ENCODE measurements around the gene DMRTA2. TPM values are rescaled to one million over a fixed set of nuclear protein-coding genes. Genes with fewer than 3 reads are reported as not detected.

DMRTA2 gene
- total and polyA plus RNA-seq, 8 donors, result 0.18 to 1.6 TPM; not detected in 6

DNA sequence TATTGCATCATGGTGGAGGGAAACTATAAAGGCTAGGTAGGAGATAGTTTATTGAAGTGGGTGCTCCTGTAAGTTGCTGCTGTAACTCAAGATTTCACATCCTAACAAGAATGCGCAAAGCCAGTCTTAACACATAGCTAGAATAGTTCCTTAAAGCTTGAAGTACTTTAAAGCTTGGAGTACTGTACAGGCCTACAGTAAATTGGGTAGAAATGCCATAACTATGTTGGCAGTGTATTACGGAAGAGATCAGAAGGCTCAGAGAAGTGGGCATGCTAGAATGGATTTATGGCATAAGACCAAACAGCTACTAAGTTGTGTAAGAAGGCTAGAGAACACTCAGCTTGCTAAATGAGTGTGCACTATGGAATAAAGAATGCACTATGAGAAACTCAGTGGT lies 44.5 kb downstream of the DMRTA2 start:
- Histone ChIP-seq H3K4me1 (no peaks in the 10 kb centered on the region), H3K27me3 (no peaks in the 10 kb centered on the region), H3K9me3 (peaks cover 0 to 14% (median 13%) of the 10 kb centered on the region in 4 donors), H3K27ac (no peak overlapping the region), H3K36me3 (no peaks in the 10 kb centered on the region), H3K4me3 (no peak overlapping the region)
- intact Hi-C loops (cut with DNase I; ENCODE audit: low total_unique reads), result no loop called here
- no peak for TF ChIP-seq POLR2A (IDR thresholded peaks at IDR 0.05)
- TF ChIP-seq, protein P1, sequence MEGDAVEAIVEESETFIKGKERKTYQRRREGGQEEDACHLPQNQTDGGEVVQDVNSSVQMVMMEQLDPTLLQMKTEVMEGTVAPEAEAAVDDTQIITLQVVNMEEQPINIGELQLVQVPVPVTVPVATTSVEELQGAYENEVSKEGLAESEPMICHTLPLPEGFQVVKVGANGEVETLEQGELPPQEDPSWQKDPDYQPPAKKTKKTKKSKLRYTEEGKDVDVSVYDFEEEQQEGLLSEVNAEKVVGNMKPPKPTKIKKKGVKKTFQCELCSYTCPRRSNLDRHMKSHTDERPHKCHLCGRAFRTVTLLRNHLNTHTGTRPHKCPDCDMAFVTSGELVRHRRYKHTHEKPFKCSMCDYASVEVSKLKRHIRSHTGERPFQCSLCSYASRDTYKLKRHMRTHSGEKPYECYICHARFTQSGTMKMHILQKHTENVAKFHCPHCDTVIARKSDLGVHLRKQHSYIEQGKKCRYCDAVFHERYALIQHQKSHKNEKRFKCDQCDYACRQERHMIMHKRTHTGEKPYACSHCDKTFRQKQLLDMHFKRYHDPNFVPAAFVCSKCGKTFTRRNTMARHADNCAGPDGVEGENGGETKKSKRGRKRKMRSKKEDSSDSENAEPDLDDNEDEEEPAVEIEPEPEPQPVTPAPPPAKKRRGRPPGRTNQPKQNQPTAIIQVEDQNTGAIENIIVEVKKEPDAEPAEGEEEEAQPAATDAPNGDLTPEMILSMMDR (IDR thresholded peaks at IDR 0.05), result no peak
- TF ChIP-seq POLR2AphosphoS5 (IDR thresholded peaks at IDR 0.05), result no peak
- no peak for TF ChIP-seq EP300 (IDR thresholded peaks at IDR 0.05)
- DNase-seq, result no peak
- 90 to 97% (median 95%) methylated on average over 2 of the region's 2 CpGs for WGBS, 5 donors

- intact Hi-C loops (cut with DNase I; ENCODE audit: low total_unique reads), result no loop called here
- no peak overlapping the region for H3K4me3 ChIP-seq
- H3K27me3 ChIP-seq, result peaks cover 0 to 37% (median 7%) of the 10 kb centered on the region in 3 donors
- WGBS, 5 donors, result 80 to 89% (median 87%) methylated on average over 1 of the region's 1 CpG
- H3K36me3 ChIP-seq, result no peaks in the 10 kb centered on the region
- no peak overlapping the region for H3K27ac ChIP-seq
- TF ChIP-seq, protein P1 (IDR thresholded peaks at IDR 0.05), result no peak
- TF ChIP-seq EP300 (IDR thresholded peaks at IDR 0.05) (no peak), POLR2AphosphoS5 (IDR thresholded peaks at IDR 0.05) (no peak), POLR2A (IDR thresholded peaks at IDR 0.05) (no peak)
- peaks cover 0 to 14% (median 10%) of the 10 kb centered on the region in 4 donors for H3K9me3 ChIP-seq
- peaks cover 0 to 3% (median 0%) of the 10 kb centered on the region in 4 donors for H3K4me1 ChIP-seq
- no peak for DNase-seq
Observed at GRCh38 chr1:50373532-50373931, 49.7 kb downstream of the DMRTA2 start.

- Histone ChIP-seq H3K36me3 (no peaks in the 10 kb centered on the region), H3K27me3 (peaks cover 0 to 55% (median 16%) of the 10 kb centered on the region in 3 donors), H3K4me3 (no peak overlapping the region), H3K9me3 (peaks cover 0 to 14% (median 10%) of the 10 kb centered on the region in 4 donors), H3K4me1 (peaks cover 0 to 9% (median 2%) of the 10 kb centered on the region in 4 donors), H3K27ac (no peak overlapping the region)
- intact Hi-C loops (cut with DNase I; ENCODE audit: low total_unique reads), result no loop called here
- TF ChIP-seq POLR2A (IDR thresholded peaks at IDR 0.05) (no peak), EP300 (IDR thresholded peaks at IDR 0.05) (no peak), POLR2AphosphoS5 (IDR thresholded peaks at IDR 0.05) (no peak)
- TF ChIP-seq, protein P1 (IDR thresholded peaks at IDR 0.05), result no peak
- WGBS, 5 donors, result 63 to 79% (median 67%) methylated on average over 3 of the region's 3 CpGs
- DNase-seq, result no peak
Observed at GRCh38 chr1:50371749-50372148, 51.5 kb downstream of the DMRTA2 start.

DNA sequence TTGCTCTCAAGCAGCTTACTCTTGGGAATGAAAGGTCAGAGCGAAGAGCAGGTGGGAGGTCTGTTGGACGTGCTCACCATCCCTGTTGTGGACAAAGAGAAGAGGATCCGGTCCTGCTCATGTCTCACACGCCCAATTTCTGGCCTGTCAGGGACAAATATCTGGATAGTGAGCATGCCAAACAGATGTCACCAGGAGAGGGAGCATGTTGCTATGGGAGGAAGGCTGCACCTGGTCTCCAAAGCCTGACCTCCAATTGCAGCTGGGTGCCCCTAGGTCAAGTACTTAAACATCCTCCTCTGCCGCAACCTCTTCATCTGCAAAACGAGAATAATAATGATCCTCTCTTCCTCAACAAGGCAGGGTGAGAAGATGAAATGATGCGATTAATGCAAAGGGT lies 53.4 kb downstream of the DMRTA2 start:
- no peak overlapping the region for H3K4me3 ChIP-seq
- TF ChIP-seq EP300 (IDR thresholded peaks at IDR 0.05) (no peak), POLR2AphosphoS5 (IDR thresholded peaks at IDR 0.05) (no peak), POLR2A (IDR thresholded peaks at IDR 0.05) (no peak)
- no peaks in the 10 kb centered on the region for H3K36me3 ChIP-seq
- 69 to 71% (median 71%) methylated on average over 7 of the region's 7 CpGs for WGBS, 5 donors
- H3K27me3 ChIP-seq, result peaks cover 0 to 63% (median 16%) of the 10 kb centered on the region in 3 donors
- no peak overlapping the region for H3K27ac ChIP-seq
- no peak for DNase-seq
- peaks cover 0 to 9% (median 2%) of the 10 kb centered on the region in 4 donors for H3K4me1 ChIP-seq
- intact Hi-C loops (cut with DNase I; ENCODE audit: low total_unique reads), result no loop called here
- H3K9me3 ChIP-seq, result peaks cover 0 to 7% (median 4%) of the 10 kb centered on the region in 4 donors

DNA sequence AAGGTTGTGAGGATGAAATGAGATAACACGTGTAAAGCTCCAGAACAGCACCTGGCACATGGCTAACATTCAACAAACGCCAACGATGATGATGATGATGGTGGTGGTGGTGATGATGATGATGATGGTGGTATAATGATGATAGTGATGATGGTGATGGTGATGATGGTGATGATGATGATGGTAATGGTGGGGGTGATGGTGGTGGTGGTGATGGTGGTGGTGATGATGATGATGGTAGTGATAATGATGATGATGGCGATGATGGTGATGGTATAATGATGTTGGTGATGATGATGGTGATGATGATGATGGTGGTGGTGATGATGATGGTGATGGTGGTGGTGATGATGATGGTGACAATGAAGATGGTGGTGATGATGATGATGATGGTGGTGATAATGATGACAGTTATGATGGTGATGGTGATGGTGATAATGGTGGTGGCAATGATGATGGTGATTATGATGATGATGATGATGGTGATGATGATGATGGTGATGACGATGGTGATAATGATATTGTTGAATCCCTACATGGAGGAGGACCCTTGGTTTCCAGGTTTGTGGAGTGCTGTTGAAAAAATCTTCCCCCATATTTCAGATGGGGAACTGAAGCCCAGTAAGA lies 54.1 kb downstream of the DMRTA2 start:
- TF ChIP-seq, protein P1 (IDR thresholded peaks at IDR 0.05), result no peak
- TF ChIP-seq EP300 (IDR thresholded peaks at IDR 0.05), result no peak
- no peak for TF ChIP-seq POLR2AphosphoS5 (IDR thresholded peaks at IDR 0.05)
- TF ChIP-seq POLR2A (IDR thresholded peaks at IDR 0.05), result no peak
- 46 to 73% (median 59%) methylated on average over 5 of the region's 5 CpGs for WGBS, 5 donors
- intact Hi-C loops (cut with DNase I; ENCODE audit: low total_unique reads), result no loop called here

More for the DNA sequence above, 54.1 kb downstream of the DMRTA2 start:
- DNase-seq, result no peak
- H3K4me3 ChIP-seq, result no peak overlapping the region
- peaks cover 0 to 63% (median 16%) of the 10 kb centered on the region in 3 donors for H3K27me3 ChIP-seq
- H3K4me1 ChIP-seq, result peaks cover 0 to 9% (median 2%) of the 10 kb centered on the region in 4 donors
- H3K27ac ChIP-seq, result no peak overlapping the region
- no peaks in the 10 kb centered on the region for H3K36me3 ChIP-seq
- no peaks in the 10 kb centered on the region for H3K9me3 ChIP-seq
